Nephron progenitor cell (in vitro differentiated cells): ENCODE results near the gene TRIM41.

Experiments used
- DNase-seq: peaks from one replicate; pipeline ENCODE4 v3.0.0; 2021
- H3K27ac Mint-ChIP-seq: 2 replicates; pipeline ENCODE4 v1.8.0; 2021; ENCODE audit warnings: mild to moderate bottlenecking, moderate library complexity, mixed read lengths
- H3K27me3 Mint-ChIP-seq: 2 replicates; pipeline ENCODE4 v1.8.0; 2021; ENCODE audit warnings: mild to moderate bottlenecking, low read depth, mixed read lengths; ENCODE audit not compliant: poor library complexity
- H3K36me3 Mint-ChIP-seq: 2 replicates; pipeline ENCODE4 v1.8.0; 2021; ENCODE audit warnings: low read depth, mixed read lengths
- H3K4me1 Mint-ChIP-seq: 2 replicates; pipeline ENCODE4 v1.8.0; 2021; ENCODE audit warnings: mixed read lengths
- H3K4me3 Mint-ChIP-seq: 2 replicates; pipeline ENCODE4 v1.8.0; 2021; ENCODE audit warnings: mild to moderate bottlenecking, moderate library complexity, mixed read lengths
- H3K9me3 Mint-ChIP-seq: 2 replicates; pipeline ENCODE4 v1.8.0; 2021; ENCODE audit warnings: mild to moderate bottlenecking, moderate library complexity, mixed read lengths
- CTCF ChIP-seq: fragments of 200-600 bp; sonication (generic); IDR thresholded peaks from 2 replicates; pipeline ENCODE4 v1.5.0; 2021; ENCODE audit warnings: antibody characterized with exemption

TRIM41 gene

DNA sequence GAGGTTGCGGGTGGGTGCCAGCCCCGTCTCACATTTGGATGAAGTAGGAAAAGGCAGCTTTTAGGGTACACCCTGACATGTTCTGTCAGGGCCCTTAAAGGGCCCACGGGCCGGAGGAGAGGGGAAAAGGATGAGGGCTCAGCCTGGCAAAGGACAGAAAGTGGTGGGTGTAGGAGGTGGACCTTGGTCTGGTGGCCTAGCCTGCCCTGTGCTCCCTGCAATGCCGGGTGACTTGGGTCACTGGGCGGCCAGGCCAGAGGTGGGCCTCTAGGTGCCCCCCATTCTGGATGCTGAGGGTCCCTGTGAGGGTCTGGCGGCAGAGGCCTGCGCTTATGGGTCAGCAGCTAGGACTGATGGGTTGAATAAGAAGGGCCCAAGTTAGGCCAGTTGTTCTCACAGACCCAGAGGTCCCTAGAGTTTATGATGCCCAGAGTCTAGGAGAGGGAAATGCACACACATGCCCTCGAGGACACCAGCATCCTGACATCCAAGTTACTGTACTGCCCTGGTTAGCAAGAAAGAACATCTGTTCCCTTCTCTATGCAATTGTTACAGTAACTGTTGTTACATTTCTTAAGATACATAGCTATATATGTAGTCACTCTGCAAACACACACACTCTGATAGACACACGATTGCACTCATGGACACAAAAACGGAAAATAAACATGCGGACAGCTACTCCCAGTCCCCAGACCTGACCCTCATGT, 30.6 kb upstream of the TRIM41 start:
- DNase-seq: no peak
- Mint-ChIP-seq H3K4me3 (peak overlapping the region; percentile 99), H3K4me1 (peaks cover 23% of the 10 kb centered on the region), H3K9me3 (peaks cover 6% of the 10 kb centered on the region), H3K27ac (no peak overlapping the region), H3K27me3 (peaks cover 57% of the 10 kb centered on the region), H3K36me3 (no peaks in the 10 kb centered on the region)
- TF ChIP-seq CTCF: no peak

DNA sequence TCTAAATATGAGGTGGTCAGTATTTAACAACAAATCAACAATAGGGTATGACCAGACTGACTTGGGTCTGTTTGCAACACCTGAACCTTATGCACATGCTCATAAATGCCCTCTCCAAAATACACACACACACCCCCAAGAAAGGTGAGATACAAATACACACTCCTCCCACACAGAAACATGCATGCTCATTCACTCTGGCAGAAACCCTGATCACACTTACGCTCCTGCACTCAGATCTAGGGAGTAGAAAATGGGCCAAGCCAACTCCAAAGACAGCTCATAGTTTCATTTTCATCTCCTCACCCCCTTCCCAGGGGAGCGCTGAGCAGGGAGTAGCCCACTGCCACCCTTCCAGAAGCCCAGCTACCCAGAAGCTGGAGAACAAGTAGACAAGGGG, 29.4 kb upstream of the TRIM41 start:
- peaks cover 32% of the 10 kb centered on the region for H3K4me1 Mint-ChIP-seq
- H3K27me3 Mint-ChIP-seq: peaks cover 58% of the 10 kb centered on the region
- no peak for DNase-seq
- TF ChIP-seq CTCF: no peak
- no peaks in the 10 kb centered on the region for H3K36me3 Mint-ChIP-seq
- peaks cover 4% of the 10 kb centered on the region for H3K9me3 Mint-ChIP-seq
- H3K27ac Mint-ChIP-seq: no peak overlapping the region
- H3K4me3 Mint-ChIP-seq: peak overlapping the region; percentile 25

- no peak overlapping the region for H3K4me3 Mint-ChIP-seq
- no peak for TF ChIP-seq CTCF
- no peak for DNase-seq
- no peaks in the 10 kb centered on the region for H3K9me3 Mint-ChIP-seq
- no peak overlapping the region for H3K27ac Mint-ChIP-seq
- H3K4me1 Mint-ChIP-seq: peaks cover 40% of the 10 kb centered on the region
- peaks cover 58% of the 10 kb centered on the region for H3K27me3 Mint-ChIP-seq
- H3K36me3 Mint-ChIP-seq: no peaks in the 10 kb centered on the region
Observed at GRCh38 chr5:181194489-181195248, 28.4 kb upstream of the TRIM41 start.

- no peak for DNase-seq
- Mint-ChIP-seq H3K4me1 (peaks cover 40% of the 10 kb centered on the region), H3K9me3 (no peaks in the 10 kb centered on the region), H3K4me3 (no peak overlapping the region), H3K36me3 (no peaks in the 10 kb centered on the region), H3K27ac (no peak overlapping the region), H3K27me3 (peaks cover 58% of the 10 kb centered on the region)
- TF ChIP-seq CTCF: no peak
Observed at GRCh38 chr5:181195249-181195761, 27.8 kb upstream of the TRIM41 start.

GRCh38 chr5:181197326-181197951, 25.6 kb upstream of the TRIM41 start:
- Mint-ChIP-seq H3K4me1 (peaks cover 39% of the 10 kb centered on the region), H3K27ac (no peak overlapping the region), H3K36me3 (no peaks in the 10 kb centered on the region), H3K9me3 (no peaks in the 10 kb centered on the region), H3K27me3 (peaks cover 65% of the 10 kb centered on the region), H3K4me3 (no peak overlapping the region)
- DNase-seq: no peak
- no peak for TF ChIP-seq CTCF
